Measurements from ENCODE around the gene COL4A2. TPM values are rescaled to one million over a fixed set of nuclear protein-coding genes. Genes with fewer than 3 reads are reported as not detected.

COL4A2 gene
- total and polyA plus RNA-seq, 12 donors = 70.9 to 1,589 (median 171) TPM

- 22 to 35% (median 25%) methylated on average over 6 of the region's 6 CpGs for WGBS, 4 donors
- H3K4me1 ChIP-seq (replicated peaks in 1 of 2) = peaks cover 46 to 67% of the 10 kb centered on the region in 2 donors
- no peaks in the 10 kb centered on the region for H3K27me3 ChIP-seq
- no peak for DNase-seq
- no peaks in the 10 kb centered on the region for H3K9me3 ChIP-seq (replicated peaks in 1 of 3)
- TF ChIP-seq CTCF (IDR thresholded peaks at IDR 0.05) (no peak), POLR2A (IDR thresholded peaks at IDR 0.05) (no peak)
- peak overlapping the region in 3 of 4 donors; percentile 67 to 98 (median 83) for H3K4me3 ChIP-seq
- H3K36me3 ChIP-seq (replicated peaks in 1 of 2) = peaks cover 0 to 3% of the 10 kb centered on the region in 2 donors
- intact Hi-C loops (cut with DNase I) = loop anchor here (5.0 to 10.0 kb wide), 2 partner anchors 43 to 105 kb away; no protein-coding TSS in a partner anchor
- H3K27ac ChIP-seq = peak overlapping the region; percentile 91 to 99 (median 96)
These were observed 252.9 kb downstream of the COL4A2 start for GRCh38 chr13:110559986-110560385.

- peaks cover 0 to 3% of the 10 kb centered on the region in 2 donors for H3K36me3 ChIP-seq (replicated peaks in 1 of 2)
- H3K27me3 ChIP-seq = no peaks in the 10 kb centered on the region
- TF ChIP-seq POLR2A (IDR thresholded peaks at IDR 0.05) (peak; percentile 17 to 56), CTCF (IDR thresholded peaks at IDR 0.05) (no peak)
- H3K4me3 ChIP-seq = peak overlapping the region; percentile 67 to 98 (median 90)
- H3K4me1 ChIP-seq (replicated peaks in 1 of 2) = peaks cover 41 to 59% of the 10 kb centered on the region in 2 donors
- H3K9me3 ChIP-seq (replicated peaks in 1 of 3) = no peaks in the 10 kb centered on the region
- peak overlapping the region; percentile 91 to 99 (median 96) for H3K27ac ChIP-seq
- DNase-seq = peak in 6 of 7 donors; percentile 61 to 77 (median 68)
- WGBS, 4 donors = 0 to 3% (median 1%) methylated on average over 17 to 29 of the region's 29 CpGs
- intact Hi-C loops (cut with DNase I) = loop anchor here (5.0 to 10.0 kb wide), 2 partner anchors 43 to 106 kb away; no protein-coding TSS in a partner anchor
These were observed 253.7 kb downstream of the COL4A2 start for GRCh38 chr13:110560601-110561343.

GRCh38 chr13:110561344-110562035 is 254.4 kb downstream of the COL4A2 start, which contains the start of gene RAB20:
Gene RAB20, minus strand, starts transcription at chr13:110561722. Its CDS starts 203 bp downstream, at chr13:110561519.
- intact Hi-C loops (cut with DNase I) = loop anchor here (5.0 to 10.0 kb wide), 2 partner anchors 44 to 107 kb away; no protein-coding TSS in a partner anchor
- peak; percentile 91 to 94 (median 94) for DNase-seq
- 0 to 1% (median 0%) methylated on average over 16 to 79 of the region's 79 CpGs for WGBS, 4 donors

More at GRCh38 chr13:110561344-110562035, 254.4 kb downstream of the COL4A2 start, which contains the start of gene RAB20:
- H3K27ac ChIP-seq = peak within 1 kb of the TSS; percentile 91 to 99 (median 98)
- no peaks in the 10 kb centered on the region for H3K27me3 ChIP-seq
- H3K36me3 ChIP-seq (replicated peaks in 1 of 2) = peaks cover 0 to 3% of the 10 kb centered on the region in 2 donors
- TF ChIP-seq CTCF (IDR thresholded peaks at IDR 0.05) (no peak), POLR2A (IDR thresholded peaks at IDR 0.05) (peak; percentile 51 to 87)
- peaks cover 37 to 52% of the 10 kb centered on the region in 2 donors for H3K4me1 ChIP-seq (replicated peaks in 1 of 2)
- H3K9me3 ChIP-seq (replicated peaks in 1 of 3) = no peaks in the 10 kb centered on the region
- peak within 1 kb of the TSS; percentile 67 to 98 (median 90) for H3K4me3 ChIP-seq
